Testis (tissue), 3 donors: Measurements from ENCODE around the gene PEX26. TPM values are rescaled to one million over a fixed set of nuclear protein-coding genes. Genes with fewer than 3 reads are reported as not detected.

Source experiments
- DNase-seq: peaks from one replicate; pipeline ENCODE4 v3.0.0-alpha.2; 2019
- H3K27ac ChIP-seq, 2 donors: fragments of 200-600 bp; sonication (generic); one replicate each; pipeline ENCODE4 v1.5.1; 2019
- H3K27me3 ChIP-seq: fragments of 200-600 bp; sonication (generic); one replicate; pipeline ENCODE4 v1.5.1; 2019
- H3K36me3 ChIP-seq: fragments of 200-600 bp; sonication (generic); one replicate; pipeline ENCODE4 v1.5.1; 2017; ENCODE audit warnings: low read depth; ENCODE audit errors: missing control alignments
- H3K4me1 ChIP-seq: fragments of 200-600 bp; sonication (generic); one replicate; pipeline ENCODE4 v1.5.1; 2019
- H3K4me3 ChIP-seq, 2 donors: fragments of 200-600 bp; sonication (generic); one replicate each; pipeline ENCODE4 v1.5.1; 2017 to 2019
- H3K9me3 ChIP-seq: fragments of 200-600 bp; sonication (generic); one replicate; pipeline ENCODE4 v1.5.1; 2017
- CTCF ChIP-seq, 3 experiments: fragments of 450-650 bp in 2 of 3; fragments of 200-600 bp in 1 of 3; sonication (generic) in 1 of 3; IDR thresholded peaks; one replicate each; pipeline ENCODE4 v1.5.1; 2016 to 2019; ENCODE audit warnings: antibody characterized with exemption in 3 of 3, mild to moderate bottlenecking in 2 of 3, moderate library complexity in 1 of 3
- POLR2A ChIP-seq: fragments of 450-650 bp; IDR thresholded peaks from one replicate; pipeline ENCODE4 v1.6.1; 2017; ENCODE audit warnings: antibody characterized with exemption, mild to moderate bottlenecking, moderate library complexity
- WGBS, 2 donors: methylation state at CpG; one replicate each; pipeline ENCODE4 v1.1.5; 2018; 5-methylcytosine and 5-hydroxymethylcytosine counted together
- intact Hi-C: fragments of 100-400 bp; cut with DNase I; formaldehyde crosslinking; loops from one replicate; pipeline ENCODE4 v1.15.1; 2023; ENCODE audit warnings: low total_unique reads
- polyA plus RNA-seq: library from polyadenylated mRNA; stranded (reverse); fragments of 350-450 nt; fragmentation: Illumina TruSeq; extraction: RNeasy Lipid Tissue Mini Kit (QIAGEN cat#74804); gene quantifications from one replicate; pipeline ENCODE4 v1.2.3, GENCODE V29; 2014; ENCODE audit warnings: low read depth, low replicate concordance; ENCODE audit not compliant: insufficient read depth
- small RNA-seq, 2 donors: library from RNA; depleted of rRNA; stranded (forward); fragments of <200 nt; gene quantifications; one replicate each; pipeline ENCODE3, GENCODE V24; 2016
- total RNA-seq, 2 donors: library from RNA; depleted of rRNA; stranded (reverse); fragments of >200 nt; gene quantifications; one replicate each; pipeline ENCODE4 v1.2.3, GENCODE V29; 2016

The PEX26 gene
- total and polyA plus RNA-seq, 3 donors from 2014 or later: 16.8 to 33.4 (median 29.1) TPM

GRCh38 chr22:18152519-18152918, 74.7 kb downstream of the PEX26 start:
- 77 to 82% methylated on average over 8 of the region's 8 CpGs for WGBS, 2 donors
- Histone ChIP-seq H3K27me3 (no peaks in the 10 kb centered on the region), H3K4me1 (no peaks in the 10 kb centered on the region), H3K4me3 (no peak overlapping the region), H3K36me3 (no peaks in the 10 kb centered on the region), H3K9me3 (no peaks in the 10 kb centered on the region), H3K27ac (no peak overlapping the region)
- intact Hi-C loops: no loop called here
- DNase-seq: no peak
- TF ChIP-seq POLR2A (no peak), CTCF (IDR thresholded peaks at IDR 0.05) (no peak)

- TF ChIP-seq CTCF (IDR thresholded peaks at IDR 0.05): no peak
- no peak for TF ChIP-seq POLR2A
- DNase-seq: no peak
- H3K27ac ChIP-seq: no peak overlapping the region
- no peaks in the 10 kb centered on the region for H3K4me1 ChIP-seq
- no peaks in the 10 kb centered on the region for H3K9me3 ChIP-seq
- H3K4me3 ChIP-seq: no peak overlapping the region
- WGBS, 2 donors: 64 to 88% methylated on average over 1 to 8 of the region's 8 CpGs
- intact Hi-C loops: no loop called here
- no peaks in the 10 kb centered on the region for H3K36me3 ChIP-seq
- H3K27me3 ChIP-seq: no peaks in the 10 kb centered on the region
These were observed 77.1 kb downstream of the PEX26 start for GRCh38 chr22:18154821-18155390.

Small RNA genes lying within 50 kb of the gene (small RNA-seq; reads per million reads assigned to genes)
- 0 reads per million in 2 donors for gene AC016027.5

Other genes starting within 250 kb of the PEX26 start
- gene MICAL3, start 53.4 kb upstream of the PEX26 start, total RNA-seq: 100 to 1,000 TPM; 103 to 106 TPM
- gene MICAL3, start 53.4 kb upstream of the PEX26 start, polyA plus RNA-seq: 104 TPM
- gene TUBA8, start 32.8 kb downstream of the PEX26 start, total RNA-seq: 10 to 100 TPM; 17.2 to 60.5 TPM
- 66.6 TPM for gene TUBA8, start 32.8 kb downstream of the PEX26 start, polyA plus RNA-seq
- 1 to 10 TPM; 5.9 to 6.8 TPM for gene USP18, start 72.2 kb downstream of the PEX26 start, total RNA-seq
- gene USP18, start 72.2 kb downstream of the PEX26 start, polyA plus RNA-seq: 5.4 TPM